ENCODE data around the gene C15orf39.

C15orf39 gene

DNA sequence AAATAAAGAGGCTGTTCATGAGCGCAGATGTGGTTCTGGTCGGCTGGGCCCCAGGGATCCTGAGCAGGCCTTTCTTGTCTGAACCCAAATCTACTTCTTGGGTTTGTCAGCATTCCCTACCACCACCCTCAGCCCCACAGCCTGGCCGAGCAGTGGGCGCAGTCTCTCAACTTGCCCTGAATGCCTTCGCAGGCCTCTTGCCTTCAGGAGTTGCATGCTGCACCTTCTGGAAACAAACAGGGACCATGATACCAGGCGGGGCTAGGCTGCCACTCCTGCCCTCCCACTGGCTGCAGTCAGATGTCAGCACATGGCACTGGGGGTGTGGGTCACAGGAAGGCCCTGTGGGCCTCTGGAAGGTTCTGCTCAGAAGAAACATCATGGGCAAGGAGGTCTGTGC is 13.2 kb upstream of the C15orf39 start:
- CTCF ChIA-PET: no interaction called here
- H3K9me3 ChIP-seq (ENCODE audit: control insufficient read depth, insufficient read depth, low read depth, low read length): no peaks in the 10 kb centered on the region

DNA sequence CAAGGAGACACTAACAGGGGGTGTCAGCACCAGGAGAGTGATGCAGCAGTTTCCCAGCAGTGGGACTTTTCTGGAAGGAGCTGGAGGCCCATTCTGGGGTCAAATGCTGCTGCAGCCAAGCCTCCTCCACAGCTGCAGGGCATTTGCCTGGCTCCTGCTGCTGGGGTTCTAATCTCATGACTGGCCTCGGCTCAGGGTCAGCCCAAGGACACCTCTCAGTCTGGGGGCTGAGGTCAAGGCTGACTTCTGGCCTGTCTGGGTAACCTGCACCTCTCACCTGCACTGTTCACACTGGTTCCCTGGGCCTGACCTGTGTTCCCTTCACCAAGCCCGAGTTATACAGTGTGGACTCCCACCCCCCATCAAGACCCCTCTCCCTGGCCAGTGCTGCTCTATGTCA is 10.4 kb upstream of the C15orf39 start:
- CTCF ChIA-PET: interaction anchor here (0.5 to 1.3 kb wide), 2 partner anchors 10 to 684 kb away, joined by 4 to 6 read pairs; no protein-coding TSS in a partner anchor
- no peak overlapping the region for H3K4me3 ChIP-seq (ENCODE audit: low read depth, low read length)
- POLR2A ChIA-PET: no interaction called here
- H3K4me1 ChIP-seq (ENCODE audit: control insufficient read depth, insufficient read depth, low read length): no peaks in the 10 kb centered on the region
- H3K9me3 ChIP-seq (ENCODE audit: control insufficient read depth, insufficient read depth, low read depth, low read length): no peaks in the 10 kb centered on the region
- no peak for TF ChIP-seq ZNF366 (tag by site-specific recombination; conservative IDR thresholded peaks at IDR 0.05)
- TF ChIP-seq ZNF350 (tag by site-specific recombination; IDR thresholded peaks at IDR 0.05): no peak
- TF ChIP-seq, protein P1, sequence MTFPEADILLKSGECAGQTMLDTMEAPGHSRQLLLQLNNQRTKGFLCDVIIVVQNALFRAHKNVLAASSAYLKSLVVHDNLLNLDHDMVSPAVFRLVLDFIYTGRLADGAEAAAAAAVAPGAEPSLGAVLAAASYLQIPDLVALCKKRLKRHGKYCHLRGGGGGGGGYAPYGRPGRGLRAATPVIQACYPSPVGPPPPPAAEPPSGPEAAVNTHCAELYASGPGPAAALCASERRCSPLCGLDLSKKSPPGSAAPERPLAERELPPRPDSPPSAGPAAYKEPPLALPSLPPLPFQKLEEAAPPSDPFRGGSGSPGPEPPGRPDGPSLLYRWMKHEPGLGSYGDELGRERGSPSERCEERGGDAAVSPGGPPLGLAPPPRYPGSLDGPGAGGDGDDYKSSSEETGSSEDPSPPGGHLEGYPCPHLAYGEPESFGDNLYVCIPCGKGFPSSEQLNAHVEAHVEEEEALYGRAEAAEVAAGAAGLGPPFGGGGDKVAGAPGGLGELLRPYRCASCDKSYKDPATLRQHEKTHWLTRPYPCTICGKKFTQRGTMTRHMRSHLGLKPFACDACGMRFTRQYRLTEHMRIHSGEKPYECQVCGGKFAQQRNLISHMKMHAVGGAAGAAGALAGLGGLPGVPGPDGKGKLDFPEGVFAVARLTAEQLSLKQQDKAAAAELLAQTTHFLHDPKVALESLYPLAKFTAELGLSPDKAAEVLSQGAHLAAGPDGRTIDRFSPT (tag by site-specific recombination; IDR thresholded peaks at IDR 0.05): no peak
- no peak for TF ChIP-seq SP3 (tag by site-specific recombination; IDR thresholded peaks at IDR 0.05)
- TF ChIP-seq ZNF843 (tag by site-specific recombination; IDR thresholded peaks at IDR 0.05): no peak
- TF ChIP-seq, protein P2, sequence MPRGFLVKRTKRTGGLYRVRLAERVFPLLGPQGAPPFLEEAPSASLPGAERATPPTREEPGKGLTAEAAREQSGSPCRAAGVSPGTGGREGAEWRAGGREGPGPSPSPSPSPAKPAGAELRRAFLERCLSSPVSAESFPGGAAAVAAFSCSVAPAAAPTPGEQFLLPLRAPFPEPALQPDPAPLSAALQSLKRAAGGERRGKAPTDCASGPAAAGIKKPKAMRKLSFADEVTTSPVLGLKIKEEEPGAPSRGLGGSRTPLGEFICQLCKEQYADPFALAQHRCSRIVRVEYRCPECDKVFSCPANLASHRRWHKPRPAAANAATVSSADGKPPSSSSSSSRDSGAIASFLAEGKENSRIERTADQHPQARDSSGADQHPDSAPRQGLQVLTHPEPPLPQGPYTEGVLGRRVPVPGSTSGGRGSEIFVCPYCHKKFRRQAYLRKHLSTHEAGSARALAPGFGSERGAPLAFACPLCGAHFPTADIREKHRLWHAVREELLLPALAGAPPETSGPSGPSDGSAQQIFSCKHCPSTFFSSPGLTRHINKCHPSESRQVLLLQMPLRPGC (tag by site-specific recombination; IDR thresholded peaks at IDR 0.05): no peak
- TF ChIP-seq, protein P3, sequence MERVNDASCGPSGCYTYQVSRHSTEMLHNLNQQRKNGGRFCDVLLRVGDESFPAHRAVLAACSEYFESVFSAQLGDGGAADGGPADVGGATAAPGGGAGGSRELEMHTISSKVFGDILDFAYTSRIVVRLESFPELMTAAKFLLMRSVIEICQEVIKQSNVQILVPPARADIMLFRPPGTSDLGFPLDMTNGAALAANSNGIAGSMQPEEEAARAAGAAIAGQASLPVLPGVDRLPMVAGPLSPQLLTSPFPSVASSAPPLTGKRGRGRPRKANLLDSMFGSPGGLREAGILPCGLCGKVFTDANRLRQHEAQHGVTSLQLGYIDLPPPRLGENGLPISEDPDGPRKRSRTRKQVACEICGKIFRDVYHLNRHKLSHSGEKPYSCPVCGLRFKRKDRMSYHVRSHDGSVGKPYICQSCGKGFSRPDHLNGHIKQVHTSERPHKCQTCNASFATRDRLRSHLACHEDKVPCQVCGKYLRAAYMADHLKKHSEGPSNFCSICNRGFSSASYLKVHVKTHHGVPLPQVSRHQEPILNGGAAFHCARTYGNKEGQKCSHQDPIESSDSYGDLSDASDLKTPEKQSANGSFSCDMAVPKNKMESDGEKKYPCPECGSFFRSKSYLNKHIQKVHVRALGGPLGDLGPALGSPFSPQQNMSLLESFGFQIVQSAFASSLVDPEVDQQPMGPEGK (tag by site-specific recombination; IDR thresholded peaks at IDR 0.05): no peak
- TF ChIP-seq ZFP3 (tag by site-specific recombination; IDR thresholded peaks at IDR 0.05; ENCODE audit: low read depth): no peak
- no peak for TF ChIP-seq ZNF341 (tag by site-specific recombination; IDR thresholded peaks at IDR 0.05; ENCODE audit: low read depth)
- TF ChIP-seq ZNF10 (tag by site-specific recombination; IDR thresholded peaks at IDR 0.05): no peak
- TF ChIP-seq ZNF701 (tag by site-specific recombination; IDR thresholded peaks at IDR 0.05): no peak
- no peak for TF ChIP-seq ZNF174 (tag by site-specific recombination; IDR thresholded peaks at IDR 0.05)
- H3K27ac ChIP-seq (ENCODE audit: extremely low read depth, low read depth, low read length): no peak overlapping the region
- no peaks in the 10 kb centered on the region for H3K36me3 ChIP-seq (ENCODE audit: control insufficient read depth in 2 of 2, insufficient read depth in 1 of 2, low read length in 2 of 2)

More for the DNA sequence above, 13.2 kb upstream of the C15orf39 start:
- Histone ChIP-seq H3K4me3 (ENCODE audit: low read depth, low read length) (no peak overlapping the region), H3K4me1 (ENCODE audit: control insufficient read depth, insufficient read depth, low read length) (no peaks in the 10 kb centered on the region), H3K27ac (ENCODE audit: extremely low read depth, low read depth, low read length) (no peak overlapping the region), H3K36me3 (ENCODE audit: control insufficient read depth in 2 of 2, insufficient read depth in 1 of 2, low read length in 2 of 2) (no peaks in the 10 kb centered on the region)
- POLR2A ChIA-PET: interaction anchor here (0.7 kb wide), 1 partner anchor 321 kb away, joined by 5 read pairs; no protein-coding TSS in a partner anchor
- no peak for TF ChIP-seq ZNF114 (tag by site-specific recombination; IDR thresholded peaks at IDR 0.05)
- no peak for TF ChIP-seq ZNF530 (tag by site-specific recombination; IDR thresholded peaks at IDR 0.05; ENCODE audit: low read depth)
- no peak for TF ChIP-seq KLF7 (tag by site-specific recombination; IDR thresholded peaks at IDR 0.05; ENCODE audit: borderline replicate concordance)
- TF ChIP-seq, protein P2 (tag by site-specific recombination; IDR thresholded peaks at IDR 0.05): no peak
- TF ChIP-seq, protein P4, sequence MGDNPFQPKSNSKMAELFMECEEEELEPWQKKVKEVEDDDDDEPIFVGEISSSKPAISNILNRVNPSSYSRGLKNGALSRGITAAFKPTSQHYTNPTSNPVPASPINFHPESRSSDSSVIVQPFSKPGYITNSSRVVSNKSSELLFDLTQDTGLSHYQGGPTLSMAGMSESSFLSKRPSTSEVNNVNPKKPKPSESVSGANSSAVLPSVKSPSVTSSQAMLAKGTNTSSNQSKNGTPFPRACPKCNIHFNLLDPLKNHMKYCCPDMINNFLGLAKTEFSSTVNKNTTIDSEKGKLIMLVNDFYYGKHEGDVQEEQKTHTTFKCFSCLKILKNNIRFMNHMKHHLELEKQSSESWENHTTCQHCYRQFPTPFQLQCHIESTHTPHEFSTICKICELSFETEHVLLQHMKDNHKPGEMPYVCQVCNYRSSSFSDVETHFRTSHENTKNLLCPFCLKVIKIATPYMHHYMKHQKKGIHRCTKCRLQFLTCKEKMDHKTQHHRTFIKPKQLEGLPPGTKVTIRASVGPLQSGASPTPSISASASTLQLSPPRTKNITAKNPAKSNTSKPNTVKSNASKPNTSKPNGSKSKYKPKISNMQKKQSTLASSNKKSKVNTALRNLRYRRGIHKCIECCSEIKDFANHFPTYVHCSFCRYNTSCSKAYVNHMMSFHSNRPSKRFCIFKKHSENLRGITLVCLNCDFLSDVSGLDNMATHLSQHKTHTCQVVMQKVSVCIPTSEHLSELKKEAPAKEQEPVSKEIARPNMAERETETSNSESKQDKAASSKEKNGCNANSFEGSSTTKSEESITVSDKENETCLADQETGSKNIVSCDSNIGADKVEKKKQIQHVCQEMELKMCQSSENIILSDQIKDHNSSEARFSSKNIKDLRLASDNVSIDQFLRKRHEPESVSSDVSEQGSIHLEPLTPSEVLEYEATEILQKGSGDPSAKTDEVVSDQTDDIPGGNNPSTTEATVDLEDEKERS (tag by site-specific recombination; IDR thresholded peaks at IDR 0.05): no peak
- no peak for TF ChIP-seq ZNF510 (tag by site-specific recombination; IDR thresholded peaks at IDR 0.05; ENCODE audit: insufficient replicate concordance)
- no peak for TF ChIP-seq ZIC2 (tag by site-specific recombination; IDR thresholded peaks at IDR 0.05)
- TF ChIP-seq ZFP69B (tag by site-specific recombination; IDR thresholded peaks at IDR 0.05): no peak
- no peak for TF ChIP-seq ZNF521 (tag by site-specific recombination; IDR thresholded peaks at IDR 0.05)
- TF ChIP-seq ZNF707 (tag by site-specific recombination; IDR thresholded peaks at IDR 0.05): no peak
- no peak for TF ChIP-seq ZNF311 (tag by site-specific recombination; IDR thresholded peaks at IDR 0.05; ENCODE audit: borderline replicate concordance)

Data from HEK293 (cell line).